ENCODE measurements around the gene SERPINE1.

- TF ChIP-seq EP300 (IDR thresholded peaks at IDR 0.05; ENCODE audit: borderline replicate concordance) (no peak), REST (IDR thresholded peaks at IDR 0.05; ENCODE audit: low read depth) (no peak), FOXM1 (IDR thresholded peaks at IDR 0.05; ENCODE audit: borderline replicate concordance, low read depth) (no peak), RAD21 (IDR thresholded peaks at IDR 0.05; ENCODE audit: low read depth) (no peak), MAX (IDR thresholded peaks at IDR 0.05) (peak; percentile 84), TAF1 (IDR thresholded peaks at IDR 0.05; ENCODE audit: low read depth) (no peak), CEBPB (IDR thresholded peaks at IDR 0.05) (no peak), TCF12 (IDR thresholded peaks at IDR 0.05; ENCODE audit: low read depth) (0 out of 2 replicates have a peak, but pooled peaks have one; percentile 42), EGR1 (IDR thresholded peaks at IDR 0.05) (no peak), USF1 (IDR thresholded peaks at IDR 0.05) (peak; percentile 19; the same call in 1 of the 2 replicates), YY1 (IDR thresholded peaks at IDR 0.05; ENCODE audit: low read depth) (no peak)
Measured at GRCh38 chr7:101172854-101173751, 46.2 kb downstream of the SERPINE1 start.
